Ishikawa (cell line): ENCODE data around the gene FARS2.

Experiments used
- CEBPB ChIP-seq: IDR thresholded peaks from 2 replicates; pipeline ENCODE4 v1.6.1; 2012
- CREB1 ChIP-seq: IDR thresholded peaks from 2 replicates; pipeline ENCODE4 v1.6.1; 2012; ENCODE audit warnings: low read depth
- EGR1 ChIP-seq: IDR thresholded peaks from 2 replicates; pipeline ENCODE4 v1.6.1; 2012
- EP300 ChIP-seq: IDR thresholded peaks from 2 replicates; pipeline ENCODE4 v1.6.1; 2012; ENCODE audit warnings: borderline replicate concordance
- FOXM1 ChIP-seq: IDR thresholded peaks from 2 replicates; pipeline ENCODE4 v1.6.1; 2012; ENCODE audit warnings: low read depth, borderline replicate concordance
- NFIC ChIP-seq: IDR thresholded peaks from 2 replicates; pipeline ENCODE4 v1.6.1; 2012
- RAD21 ChIP-seq: IDR thresholded peaks from 2 replicates; pipeline ENCODE4 v1.6.1; 2012; ENCODE audit warnings: low read depth
- TAF1 ChIP-seq: IDR thresholded peaks from 2 replicates; pipeline ENCODE4 v1.6.1; 2012; ENCODE audit warnings: low read depth, mild to moderate bottlenecking
- TCF12 ChIP-seq: IDR thresholded peaks from 2 replicates; pipeline ENCODE4 v1.6.1; 2012; ENCODE audit warnings: low read depth
- TEAD4 ChIP-seq: IDR thresholded peaks from 2 replicates; pipeline ENCODE4 v1.6.1; 2012
- YY1 ChIP-seq: IDR thresholded peaks from 2 replicates; pipeline ENCODE4 v1.6.1; 2012; ENCODE audit warnings: low read depth
- ZBTB7A ChIP-seq: IDR thresholded peaks from 2 replicates; pipeline ENCODE4 v1.6.1; 2012; ENCODE audit warnings: low read depth
- TF ChIP-seq, protein P1 (sequence below): IDR thresholded peaks from 2 replicates; pipeline ENCODE4 v1.6.1; 2012
- TF ChIP-seq, protein P2 (sequence below): IDR thresholded peaks from 2 replicates; pipeline ENCODE4 v1.6.1; 2012; ENCODE audit warnings: low read depth, mild to moderate bottlenecking

Gene FARS2

DNA sequence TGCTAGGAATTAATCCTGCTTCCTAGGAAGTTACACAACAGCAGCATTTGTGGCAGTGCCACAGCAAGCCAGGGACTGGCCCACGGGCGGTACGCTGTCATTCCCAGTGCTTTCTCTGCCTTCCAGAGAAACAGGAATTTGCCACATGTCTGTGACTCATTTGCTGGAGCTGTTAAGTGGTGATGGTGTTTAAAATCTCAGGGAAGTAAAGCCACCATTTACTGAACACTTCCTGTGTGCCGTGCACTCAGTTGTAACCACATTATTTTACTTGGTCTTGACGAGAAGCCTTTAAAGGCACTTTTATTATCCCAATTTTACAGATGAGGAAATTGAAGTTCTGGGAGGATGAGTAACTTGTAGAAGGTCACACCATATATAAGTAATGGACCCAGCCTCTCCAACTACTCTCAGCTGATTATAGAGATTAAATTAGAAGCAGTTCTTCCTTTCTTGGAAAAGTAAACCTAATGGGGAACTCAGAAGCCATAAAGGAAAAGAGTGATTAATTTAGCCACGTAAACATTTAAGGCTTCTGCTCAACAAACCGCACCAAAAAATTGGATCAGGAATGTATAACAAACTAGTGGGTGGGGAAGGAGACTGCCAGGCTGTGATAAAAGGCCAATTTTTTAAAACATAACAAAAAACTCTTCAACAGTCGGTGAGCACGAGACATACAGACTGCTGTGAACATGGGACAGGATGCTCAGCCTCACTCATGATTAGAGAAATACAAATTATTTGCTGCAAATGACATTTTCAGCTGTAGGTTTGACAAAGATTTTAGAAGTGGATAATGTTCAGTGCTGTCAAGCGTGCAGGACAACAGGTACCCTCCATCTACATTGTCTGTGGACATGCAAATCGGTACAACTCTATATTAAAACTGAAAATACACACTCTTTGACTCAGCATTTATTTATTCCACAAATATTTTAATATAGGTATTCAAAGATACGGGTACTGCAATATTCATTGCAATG lies 434.2 kb downstream of the FARS2 start:
- TF ChIP-seq FOXM1 (no peak), ZBTB7A (no peak), TAF1 (no peak), CREB1 (no peak)

DNA sequence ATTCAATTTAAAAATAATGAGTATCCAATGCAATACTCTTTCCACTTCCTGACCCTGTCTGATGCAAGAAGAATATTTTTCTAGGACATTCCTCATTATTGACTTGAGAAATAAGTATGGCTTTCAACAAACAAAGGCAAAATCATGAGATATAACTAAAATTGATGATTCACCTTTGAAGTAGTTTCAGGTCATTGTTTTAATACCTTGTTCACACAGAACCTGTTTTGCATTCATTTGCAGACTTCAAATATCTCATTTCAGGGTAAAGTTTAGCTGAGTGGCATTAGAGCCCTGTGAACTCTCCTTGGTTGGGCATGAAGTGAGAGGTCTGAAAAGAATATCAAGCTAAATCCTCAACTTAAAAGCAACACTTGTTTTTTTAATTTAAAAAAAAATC lies 436.2 kb downstream of the FARS2 start:
- TF ChIP-seq FOXM1 (no peak), TCF12 (no peak), ZBTB7A (no peak), TAF1 (no peak), EGR1 (no peak), CREB1 (no peak), NFIC (no peak), TEAD4 (no peak), EP300 (no peak), YY1 (no peak)
- TF ChIP-seq, protein P1, sequence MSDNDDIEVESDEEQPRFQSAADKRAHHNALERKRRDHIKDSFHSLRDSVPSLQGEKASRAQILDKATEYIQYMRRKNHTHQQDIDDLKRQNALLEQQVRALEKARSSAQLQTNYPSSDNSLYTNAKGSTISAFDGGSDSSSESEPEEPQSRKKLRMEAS, result no peak
- TF ChIP-seq, protein P2, sequence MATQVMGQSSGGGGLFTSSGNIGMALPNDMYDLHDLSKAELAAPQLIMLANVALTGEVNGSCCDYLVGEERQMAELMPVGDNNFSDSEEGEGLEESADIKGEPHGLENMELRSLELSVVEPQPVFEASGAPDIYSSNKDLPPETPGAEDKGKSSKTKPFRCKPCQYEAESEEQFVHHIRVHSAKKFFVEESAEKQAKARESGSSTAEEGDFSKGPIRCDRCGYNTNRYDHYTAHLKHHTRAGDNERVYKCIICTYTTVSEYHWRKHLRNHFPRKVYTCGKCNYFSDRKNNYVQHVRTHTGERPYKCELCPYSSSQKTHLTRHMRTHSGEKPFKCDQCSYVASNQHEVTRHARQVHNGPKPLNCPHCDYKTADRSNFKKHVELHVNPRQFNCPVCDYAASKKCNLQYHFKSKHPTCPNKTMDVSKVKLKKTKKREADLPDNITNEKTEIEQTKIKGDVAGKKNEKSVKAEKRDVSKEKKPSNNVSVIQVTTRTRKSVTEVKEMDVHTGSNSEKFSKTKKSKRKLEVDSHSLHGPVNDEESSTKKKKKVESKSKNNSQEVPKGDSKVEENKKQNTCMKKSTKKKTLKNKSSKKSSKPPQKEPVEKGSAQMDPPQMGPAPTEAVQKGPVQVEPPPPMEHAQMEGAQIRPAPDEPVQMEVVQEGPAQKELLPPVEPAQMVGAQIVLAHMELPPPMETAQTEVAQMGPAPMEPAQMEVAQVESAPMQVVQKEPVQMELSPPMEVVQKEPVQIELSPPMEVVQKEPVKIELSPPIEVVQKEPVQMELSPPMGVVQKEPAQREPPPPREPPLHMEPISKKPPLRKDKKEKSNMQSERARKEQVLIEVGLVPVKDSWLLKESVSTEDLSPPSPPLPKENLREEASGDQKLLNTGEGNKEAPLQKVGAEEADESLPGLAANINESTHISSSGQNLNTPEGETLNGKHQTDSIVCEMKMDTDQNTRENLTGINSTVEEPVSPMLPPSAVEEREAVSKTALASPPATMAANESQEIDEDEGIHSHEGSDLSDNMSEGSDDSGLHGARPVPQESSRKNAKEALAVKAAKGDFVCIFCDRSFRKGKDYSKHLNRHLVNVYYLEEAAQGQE, result no peak

DNA sequence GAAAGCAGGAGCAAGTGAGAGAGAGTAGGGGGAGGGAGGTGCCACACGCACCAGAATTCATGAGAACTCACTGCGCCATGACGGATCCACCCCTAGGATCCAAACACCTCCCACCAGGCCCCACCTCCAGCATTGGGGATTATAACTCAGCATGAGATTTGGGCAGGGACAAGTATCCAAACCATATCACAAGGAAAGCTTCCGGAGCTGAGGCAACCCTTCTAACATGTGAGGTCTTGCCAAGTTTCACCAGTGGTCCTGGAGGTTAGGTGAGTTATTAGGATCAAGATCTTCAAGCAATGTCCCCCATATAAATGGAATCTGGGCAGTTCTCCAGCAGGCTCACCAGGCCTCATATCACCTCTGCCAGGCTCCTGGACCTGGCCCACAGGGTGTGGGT lies 437.0 kb downstream of the FARS2 start:
- TF ChIP-seq RAD21, result no peak
- no peak for TF ChIP-seq EGR1
- TF ChIP-seq EP300, result peak; percentile 71
- peak; percentile 37 for TF ChIP-seq TEAD4
- peak; percentile 54; the same call in 1 of the 2 replicates for TF ChIP-seq CEBPB
- no peak for TF ChIP-seq TAF1
- TF ChIP-seq TCF12, result peak; percentile 55
- TF ChIP-seq, protein P1, result peak; percentile 2; the same call in 1 of the 2 replicates
- TF ChIP-seq YY1, result no peak
- TF ChIP-seq, protein P2, result no peak
- no peak for TF ChIP-seq CREB1
- no peak for TF ChIP-seq FOXM1
- peak; percentile 71 for TF ChIP-seq NFIC

DNA sequence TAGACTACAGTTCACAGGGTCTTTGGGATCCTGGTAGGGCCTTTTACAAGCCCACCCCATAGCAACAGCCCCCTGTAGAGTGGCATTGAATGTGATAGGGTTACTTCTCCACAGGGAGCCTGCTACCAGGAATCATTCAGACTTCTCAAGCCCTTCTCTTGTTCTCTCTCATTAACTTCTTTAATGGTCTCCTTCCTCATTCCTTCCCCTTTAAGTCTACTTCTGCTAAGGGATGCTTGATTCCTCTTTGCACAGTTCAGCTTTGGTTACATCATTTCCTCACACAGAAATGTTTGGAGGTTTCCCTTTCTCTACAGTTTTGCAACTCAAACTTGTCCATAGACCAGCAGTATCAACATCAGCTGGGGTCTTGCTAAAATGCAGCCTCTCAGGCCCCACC lies 437.8 kb downstream of the FARS2 start:
- peak; percentile 42; the same call in 1 of the 2 replicates for TF ChIP-seq CEBPB
- TF ChIP-seq TCF12, result peak; percentile 25; the same call in 1 of the 2 replicates
- TF ChIP-seq, protein P1, result 0 out of 2 replicates have a peak, but pooled peaks have one; percentile 3
- 0 out of 2 replicates have a peak, but pooled peaks have one; percentile 37 for TF ChIP-seq NFIC
- TF ChIP-seq EP300, result peak; percentile 80
- peak; percentile 58; the same call in 1 of the 2 replicates for TF ChIP-seq FOXM1

DNA sequence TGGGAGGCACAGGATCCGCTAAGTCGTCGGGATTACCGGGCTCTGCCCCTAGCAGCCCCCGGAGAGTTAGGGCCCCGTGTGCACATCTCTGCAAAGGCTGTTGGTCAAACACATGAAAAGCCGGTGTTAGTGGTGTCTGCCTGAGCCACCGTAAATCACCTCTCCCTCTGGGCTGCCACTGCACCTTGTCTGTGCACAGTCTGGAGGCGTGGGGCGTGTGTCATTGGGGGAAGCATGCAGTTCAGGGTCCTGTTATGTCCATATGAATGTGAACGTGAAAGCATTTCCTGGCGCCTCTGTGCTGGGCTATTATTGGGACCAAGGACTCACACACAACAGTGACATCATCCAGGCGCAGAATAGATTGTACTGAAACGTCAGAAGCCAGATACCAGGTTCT lies 439.9 kb downstream of the FARS2 start:
- TF ChIP-seq, protein P2, result no peak
- TF ChIP-seq CEBPB, result no peak
- TF ChIP-seq, protein P1, result no peak
